Naive B cell (primary cell): Measurements from ENCODE around the gene OLR1. TPM values are rescaled to one million over a fixed set of nuclear protein-coding genes. Genes with fewer than 3 reads are reported as not detected.

Experiments used
- polyA plus RNA-seq, 6 donors: library from polyadenylated mRNA; unstranded; fragments of 300-500 nt; fragmentation: Illumina TruSeq; gene quantifications; one replicate each; pipeline ENCODE4 v1.2.3, GENCODE V29; 2021; ENCODE audit warnings: low read depth in 6 of 6

Gene OLR1
- polyA plus RNA-seq, 6 donors from 2014 or later = not detected

Other genes starting within 250 kb of the OLR1 start
- gene CLEC2A, start 239.8 kb downstream of the OLR1 start, polyA plus RNA-seq = not detected
- gene CLEC12A, start 200.7 kb downstream of the OLR1 start, polyA plus RNA-seq = 1 to 10 TPM in 1 of 6 donors, under 1 TPM in 3, not detected in 2; 0.29 to 1.6 (median 0.38) TPM
- 1 to 10 TPM in 3 of 6 donors, under 1 TPM in 3; 0.48 to 3.1 (median 1.3) TPM for gene CLEC1B, start 173.0 kb downstream of the OLR1 start, polyA plus RNA-seq
- not detected for gene CLEC12B, start 161.5 kb downstream of the OLR1 start, polyA plus RNA-seq
- not detected for gene CLEC9A, start 141.4 kb downstream of the OLR1 start, polyA plus RNA-seq
- not detected for gene CLEC1A, start 73.1 kb downstream of the OLR1 start, polyA plus RNA-seq
- gene CLEC7A, start 41.9 kb downstream of the OLR1 start, polyA plus RNA-seq = under 1 TPM in 4 of 6 donors, not detected in 2; 0.12 to 0.78 (median 0.58) TPM
- gene TMEM52B, start 6.9 kb upstream of the OLR1 start, polyA plus RNA-seq = not detected
- 1 to 10 TPM in 5 of 6 donors, not detected in 1; 1.3 to 2.8 (median 2.1) TPM for gene GABARAPL1, start 40.7 kb upstream of the OLR1 start, polyA plus RNA-seq
- gene KLRD1, start 135.7 kb upstream of the OLR1 start, polyA plus RNA-seq = 1 to 10 TPM in 3 of 6 donors, under 1 TPM in 3; 0.60 to 2.4 (median 1.1) TPM
- gene KLRK1, start 217.9 kb upstream of the OLR1 start, polyA plus RNA-seq = 10 to 100 TPM in 4 of 6 donors, 1 to 10 TPM in 2; 3.3 to 56.7 (median 35.3) TPM
- not detected for gene KLRC4, start 237.6 kb upstream of the OLR1 start, polyA plus RNA-seq
- not detected for gene KLRC3, start 248.5 kb upstream of the OLR1 start, polyA plus RNA-seq